Breast epithelium (tissue), 4 donors: ENCODE results near the gene PLD4. TPM values are rescaled to one million over a fixed set of nuclear protein-coding genes. Genes with fewer than 3 reads are reported as not detected.

Source experiments
- DNase-seq, 2 donors: peaks; one replicate each; pipeline ENCODE4 v3.0.0-alpha.2; 2019; ENCODE audit warnings: low spot score in 2 of 2
- H3K27ac ChIP-seq, 2 donors: fragments of 200-600 bp; sonication (generic) in 1 of 2; one replicate each; pipeline ENCODE4 v1.5.1; 2016 to 2019; ENCODE audit warnings: mild to moderate bottlenecking in 1 of 2
- H3K27me3 ChIP-seq, 2 donors: fragments of 200-600 bp; sonication (generic) in 1 of 2; one replicate each; pipeline versions ENCODE4 v1.5.1 to v1.6.0; 2017 to 2019; ENCODE audit warnings: control low read depth in 1 of 2, mild to moderate bottlenecking in 1 of 2
- H3K36me3 ChIP-seq: fragments of 200-600 bp; one replicate; pipeline ENCODE4 v1.5.1; 2019
- H3K4me1 ChIP-seq, 2 donors: fragments of 200-600 bp; sonication (generic); one replicate each; pipeline ENCODE4 v1.5.1; 2016 to 2019; ENCODE audit warnings: control low read depth in 1 of 2
- H3K4me3 ChIP-seq, 3 donors: fragments of 200-600 bp; sonication (generic); 1 replicate in 2 of 3; 2 replicates in 1 of 3; pipeline ENCODE4 v1.5.1; 2016 to 2019; ENCODE audit warnings: mild to moderate bottlenecking in 3 of 3, moderate library complexity in 2 of 3
- H3K9me3 ChIP-seq, 2 donors: fragments of 200-600 bp; sonication (generic) in 1 of 2; one replicate each; pipeline ENCODE4 v1.5.1; 2016 to 2019; ENCODE audit warnings: control low read depth in 1 of 2
- CTCF ChIP-seq, 3 donors: fragments of 450-650 bp; IDR thresholded peaks; one replicate each; pipeline ENCODE4 v1.5.1; 2016 to 2017; ENCODE audit warnings: antibody characterized with exemption in 3 of 3, mild to moderate bottlenecking in 3 of 3, moderate library complexity in 3 of 3
- intact Hi-C: fragments of 100-400 bp; cut with DNase I; formaldehyde crosslinking; loops from one replicate; pipeline ENCODE4 v1.15.1; 2023; ENCODE audit warnings: low total_unique reads
- total RNA-seq, 3 donors: library from RNA; depleted of rRNA; stranded (reverse); fragments of >200 nt; gene quantifications; one replicate each; pipeline ENCODE4 v1.1.0, GENCODE V29; 2016

The PLD4 gene
- total RNA-seq, 3 donors from 2014 or later = 0.33 to 4.0 TPM; not detected in 1

- Histone ChIP-seq H3K27ac (no peak overlapping the region), H3K4me1 (peaks cover 0 to 9% of the 10 kb centered on the region in 2 donors), H3K36me3 (no peaks in the 10 kb centered on the region), H3K4me3 (no peak overlapping the region), H3K9me3 (no peaks in the 10 kb centered on the region), H3K27me3 (no peaks in the 10 kb centered on the region)
- DNase-seq = no peak
- intact Hi-C loops = no loop called here
- TF ChIP-seq CTCF (IDR thresholded peaks at IDR 0.05) = no peak
Observed at GRCh38 chr14:104982548-104983230, 58.0 kb downstream of the PLD4 start.

Other genes with a start within 250 kb of the PLD4 start
- gene INF2, start 235.3 kb upstream of the PLD4 start, total RNA-seq = 10 to 100 TPM; 31.0 to 70.9 (median 51.5) TPM
- 10 to 100 TPM in 1 of 3 donors, 1 to 10 TPM in 2; 6.9 to 13.0 (median 7.3) TPM for gene ADSS1, start 200.7 kb upstream of the PLD4 start, total RNA-seq
- gene SIVA1, start 171.7 kb upstream of the PLD4 start, total RNA-seq = 100 to 1,000 TPM; 181 to 225 (median 223) TPM
- gene AKT1, start 129.1 kb upstream of the PLD4 start, total RNA-seq = 100 to 1,000 TPM in 2 of 3 donors, 10 to 100 TPM in 1; 91.9 to 119 (median 116) TPM
- gene ZBTB42, start 123.8 kb upstream of the PLD4 start, total RNA-seq = 10 to 100 TPM in 1 of 3 donors, 1 to 10 TPM in 2; 3.5 to 11.4 (median 9.2) TPM
- 10 to 100 TPM; 10.1 to 14.8 (median 13.8) TPM for gene CEP170B, start 59.6 kb upstream of the PLD4 start, total RNA-seq
- gene AHNAK2, start 53.5 kb downstream of the PLD4 start, total RNA-seq = 10 to 100 TPM; 15.1 to 46.7 (median 19.3) TPM
- 10 to 100 TPM in 1 of 3 donors, 1 to 10 TPM in 2; 4.5 to 17.0 (median 8.8) TPM for gene CLBA1, start 60.9 kb downstream of the PLD4 start, total RNA-seq
- gene CDCA4, start 96.2 kb downstream of the PLD4 start, total RNA-seq = 10 to 100 TPM in 2 of 3 donors, 1 to 10 TPM in 1; 5.1 to 10.4 (median 10.2) TPM
- gene GPR132, start 140.6 kb downstream of the PLD4 start, total RNA-seq = 1 to 10 TPM; 1.3 to 2.9 (median 1.8) TPM
- 10 to 100 TPM in 2 of 3 donors, 1 to 10 TPM in 1; 4.2 to 15.4 (median 13.1) TPM for gene JAG2, start 243.9 kb downstream of the PLD4 start, total RNA-seq